LoVo (cell line): ENCODE measurements around the gene ADAMTS20.

Experiments used
- DNase-seq: peaks from one replicate; pipeline ENCODE4 v3.0.0-alpha.2; 2016; ENCODE audit warnings: low spot score

Gene ADAMTS20

DNA sequence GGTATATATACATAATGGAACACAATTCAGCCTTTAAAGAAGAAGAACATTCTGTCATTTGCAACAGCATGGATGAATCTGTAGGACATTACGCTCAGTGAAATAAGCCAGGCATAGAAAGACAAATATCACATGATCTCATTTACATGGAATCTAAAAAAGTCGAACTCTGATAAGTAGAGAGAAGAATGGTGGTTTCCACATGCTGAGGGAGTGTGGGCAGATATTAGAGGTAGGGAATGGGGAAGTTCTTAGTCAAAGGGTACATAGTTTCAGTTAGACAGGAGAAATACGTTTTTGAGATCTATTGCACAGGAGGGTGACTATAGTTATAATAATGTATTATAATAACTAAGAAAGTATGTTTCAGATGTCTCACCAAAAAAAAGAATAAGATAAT lies 71.4 kb downstream of the ADAMTS20 start:
- DNase-seq, result no peak

DNA sequence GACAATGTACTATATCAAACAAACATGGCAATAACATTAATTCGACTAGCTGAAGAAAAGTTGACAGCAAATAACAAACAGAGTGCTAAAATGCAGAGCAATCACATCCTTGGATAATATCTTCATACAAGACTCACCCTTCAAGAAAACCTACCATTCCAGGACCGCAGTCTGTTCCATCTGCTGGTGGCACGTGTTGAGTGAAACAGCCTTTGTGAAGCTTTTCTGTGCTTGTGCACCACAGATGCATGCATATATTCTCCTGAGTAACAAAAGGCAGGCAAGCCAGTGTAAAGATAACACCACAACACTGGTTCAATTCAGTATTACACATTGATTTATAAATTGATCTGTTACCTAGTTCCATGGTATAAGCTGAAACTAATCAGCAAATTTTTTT lies 89.3 kb downstream of the ADAMTS20 start:
- no peak for DNase-seq

DNA sequence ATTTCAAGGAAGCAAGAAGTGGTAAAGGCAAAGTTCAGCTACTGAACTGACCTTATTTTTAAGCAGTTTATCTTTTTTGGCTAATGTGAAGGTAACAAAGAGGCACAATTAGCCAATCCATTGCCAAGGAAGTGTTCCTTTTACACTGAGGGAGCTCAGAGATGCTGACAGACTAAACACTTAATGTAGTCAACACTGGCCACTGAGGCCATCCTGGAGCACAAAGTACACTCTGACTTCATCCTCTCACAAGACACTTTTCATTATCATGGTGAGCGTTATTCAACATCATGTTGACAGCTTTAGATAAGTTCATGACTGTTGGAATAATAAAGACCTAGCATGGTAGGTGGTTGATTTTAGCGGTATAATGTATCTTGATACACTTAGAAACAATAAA lies 89.9 kb downstream of the ADAMTS20 start:
- no peak for DNase-seq

DNA sequence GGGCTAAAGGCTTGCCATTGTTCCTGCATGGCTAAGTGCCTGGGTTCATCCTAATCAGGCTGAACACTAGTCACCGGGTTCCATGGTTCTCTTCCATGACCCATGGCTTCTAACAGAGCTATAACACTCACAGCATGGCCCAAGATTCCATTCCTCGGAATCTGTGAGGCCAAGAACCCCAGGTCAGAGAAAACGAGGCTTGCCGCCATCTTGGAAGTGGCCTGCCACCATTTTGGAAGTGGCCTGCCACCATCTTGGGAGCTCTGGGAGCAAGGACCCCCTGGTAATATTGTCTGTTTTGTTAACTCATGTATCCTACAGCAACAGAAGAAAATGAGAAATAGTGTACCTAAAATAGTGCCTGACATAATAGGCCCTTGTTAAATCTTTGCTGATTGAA lies 92.7 kb downstream of the ADAMTS20 start:
- no peak for DNase-seq

DNA sequence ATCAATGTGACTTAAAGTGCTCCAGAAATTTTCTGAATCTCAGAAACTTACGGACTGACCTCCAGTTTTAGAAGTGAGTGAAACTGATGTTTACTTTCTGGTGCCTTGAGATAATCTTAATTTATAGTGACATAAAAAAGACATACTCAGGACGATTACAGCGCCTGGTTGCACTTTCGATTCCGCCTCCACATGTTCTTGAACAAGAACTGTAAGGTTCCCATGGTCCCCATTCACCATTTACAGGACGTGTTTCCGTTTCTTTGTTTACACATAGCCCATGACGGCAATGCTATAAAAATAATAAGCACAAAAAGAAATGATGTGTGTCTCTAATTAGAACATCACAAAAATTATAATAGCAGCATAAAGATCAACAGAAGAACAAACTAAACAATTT lies 98.2 kb downstream of the ADAMTS20 start:
- peak; percentile 46 for DNase-seq

DNA sequence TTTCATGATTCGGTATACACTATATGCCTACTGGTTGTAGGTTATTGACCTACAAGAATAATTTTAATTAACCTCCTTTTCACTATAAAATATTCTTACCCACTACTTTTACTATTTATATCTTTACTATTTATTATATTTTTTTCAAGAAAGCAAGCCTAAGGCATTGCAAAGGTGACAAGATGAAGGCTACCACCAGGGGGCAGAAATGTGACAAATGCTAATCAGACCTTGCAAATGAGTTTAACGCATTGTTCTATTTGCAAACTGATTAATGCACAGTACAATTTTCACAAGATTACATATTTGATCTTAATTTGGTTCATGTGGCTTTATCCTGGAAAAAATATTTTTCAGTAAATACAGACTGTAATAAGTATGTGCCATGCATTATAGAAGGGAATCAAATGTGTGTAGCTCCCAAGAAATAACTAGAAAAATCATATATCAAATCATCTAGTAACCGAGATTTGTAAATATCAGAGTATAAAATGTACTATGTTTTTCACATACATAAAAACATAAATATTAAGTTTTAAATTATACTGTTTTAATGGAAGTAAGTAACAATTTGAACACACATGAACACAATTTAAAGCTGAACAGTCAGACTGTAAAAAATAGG lies 107.0 kb downstream of the ADAMTS20 start:
- DNase-seq, result peak; percentile 67

DNA sequence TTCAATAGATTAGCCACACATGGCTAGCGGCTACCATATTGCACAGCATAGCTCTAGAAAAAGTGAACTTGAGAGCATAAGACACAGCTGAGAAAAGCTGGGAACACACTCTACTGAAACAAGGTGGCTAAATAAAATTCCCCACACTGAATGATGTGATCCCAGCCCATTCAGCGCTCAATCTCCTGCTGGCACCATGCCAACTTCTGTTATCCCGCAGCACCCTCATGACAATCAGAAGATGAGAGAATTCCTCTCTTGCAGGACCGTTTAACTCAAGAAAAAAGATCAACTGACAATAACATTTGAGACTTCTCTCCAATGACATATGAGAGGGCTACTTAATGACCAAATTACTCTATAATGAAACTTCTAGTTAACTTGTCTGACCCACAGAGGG lies 115.4 kb downstream of the ADAMTS20 start:
- no peak for DNase-seq

DNA sequence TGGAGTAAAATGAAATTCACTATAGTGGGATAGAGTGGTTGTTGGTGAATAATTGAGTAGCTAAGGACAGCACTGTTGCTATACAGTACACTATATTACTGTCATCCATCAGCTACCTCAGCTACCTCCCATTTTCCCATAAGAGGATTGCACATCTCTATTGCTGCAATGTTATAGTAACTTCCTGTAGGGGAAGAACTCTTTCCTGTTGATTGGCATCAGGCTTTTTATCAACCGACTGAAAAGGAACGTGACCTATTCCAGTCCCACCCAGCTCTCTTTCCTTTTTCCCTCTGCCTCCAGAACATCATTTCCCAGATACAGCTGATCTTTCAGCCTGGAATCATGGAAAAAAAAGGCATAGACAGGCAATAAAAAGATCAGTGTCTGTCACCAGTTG lies 117.4 kb downstream of the ADAMTS20 start:
- no peak for DNase-seq

DNA sequence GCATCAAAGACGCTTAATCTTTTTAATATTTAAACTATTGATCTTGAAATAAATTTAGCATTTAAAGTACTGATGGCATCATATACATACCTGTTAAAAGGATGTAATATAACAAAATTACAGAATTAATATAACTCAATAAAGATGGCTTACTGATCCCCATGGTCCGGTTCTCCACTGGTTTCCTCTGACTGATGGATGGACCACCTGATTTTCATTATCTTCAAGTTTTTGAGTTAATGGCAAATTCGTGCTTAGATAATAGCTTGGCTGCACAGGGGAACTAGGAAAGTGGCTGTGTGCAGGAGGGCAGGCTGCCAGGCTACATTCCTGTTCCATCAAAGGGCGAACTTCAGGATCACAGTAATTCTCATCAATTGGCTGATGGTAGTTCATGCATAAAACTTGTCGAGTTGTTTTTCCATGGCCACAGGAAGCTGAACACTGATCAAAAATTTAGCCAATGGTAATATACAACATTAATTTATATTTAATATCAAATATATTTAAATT lies 123.9 kb downstream of the ADAMTS20 start:
- DNase-seq, result no peak

DNA sequence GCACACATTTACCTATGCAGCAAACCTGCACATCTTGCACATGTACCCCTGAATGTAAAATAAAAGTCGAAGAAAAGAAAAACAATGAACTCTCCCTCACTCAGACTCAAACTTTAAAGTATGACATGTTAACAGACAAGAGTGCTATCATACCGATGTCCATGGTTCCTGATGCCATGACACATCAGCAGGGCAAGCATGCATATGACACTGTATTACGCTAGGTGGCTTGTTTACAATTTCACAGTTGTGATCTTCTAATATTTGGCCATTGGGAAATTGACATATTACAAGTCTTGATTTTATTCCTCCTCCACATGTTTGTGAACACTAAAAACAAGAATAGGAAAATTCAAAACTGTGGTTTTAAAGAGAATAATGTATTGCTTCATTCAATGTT lies 126.6 kb downstream of the ADAMTS20 start:
- no peak for DNase-seq

DNA sequence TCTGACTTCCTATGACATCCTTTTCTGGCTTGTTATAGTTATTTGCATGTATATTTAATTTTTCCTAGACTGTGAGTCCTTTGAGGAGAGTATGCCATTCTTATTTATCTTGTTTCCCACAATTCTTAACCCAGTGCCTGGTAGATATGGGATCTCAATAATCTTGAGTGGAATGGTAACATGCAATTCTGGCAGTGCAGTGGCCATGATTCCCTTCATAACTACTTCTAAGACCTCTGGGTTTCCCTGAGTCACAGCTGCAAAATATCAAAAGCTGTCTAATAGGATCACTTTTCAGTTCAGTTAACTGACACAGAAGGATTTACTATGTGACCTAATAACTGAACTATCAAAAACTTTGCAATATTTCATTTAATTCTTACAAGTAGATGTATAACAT lies 135.0 kb downstream of the ADAMTS20 start:
- DNase-seq, result no peak

DNA sequence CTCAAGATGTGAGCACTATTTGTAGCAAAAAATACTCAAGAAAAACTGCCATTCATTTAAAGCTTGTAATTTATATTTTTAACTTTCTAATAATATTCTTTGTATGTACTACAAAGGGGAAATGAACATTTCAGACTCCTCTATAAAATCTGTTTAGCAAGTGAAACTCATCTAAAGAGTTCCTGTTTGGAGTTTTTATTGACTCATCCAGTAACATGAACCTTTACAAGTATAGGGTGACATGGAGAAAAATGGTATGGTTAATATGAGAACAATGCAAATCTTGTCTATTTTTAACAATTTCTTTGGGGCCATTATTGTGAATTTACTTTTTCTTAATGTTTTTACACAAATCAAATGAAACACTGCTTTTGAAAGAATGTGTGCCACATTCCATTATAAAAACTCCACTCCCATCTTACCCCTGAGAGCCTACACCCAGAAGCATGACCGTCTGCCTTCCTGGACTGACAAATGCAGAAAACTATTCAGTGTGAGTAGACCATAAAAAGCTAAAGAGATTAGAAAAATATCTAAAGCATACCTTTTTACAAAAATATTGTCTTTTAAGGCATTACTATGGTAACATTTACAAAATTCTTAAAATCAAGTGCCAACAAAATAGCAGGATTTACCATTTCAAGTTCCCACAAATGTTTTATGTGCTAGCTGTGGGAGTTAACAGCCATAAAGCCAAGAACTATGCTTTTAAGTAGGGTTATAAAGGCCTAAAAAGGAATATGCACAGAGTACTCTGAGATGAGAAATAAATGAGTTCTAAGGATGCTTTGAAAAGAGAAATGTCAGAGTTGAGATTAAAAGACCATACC lies 144.0 kb downstream of the ADAMTS20 start:
- DNase-seq, result no peak

GRCh38 chr12:43406801-43407200 lies 145.2 kb downstream of the ADAMTS20 start:
- DNase-seq, result no peak

DNA sequence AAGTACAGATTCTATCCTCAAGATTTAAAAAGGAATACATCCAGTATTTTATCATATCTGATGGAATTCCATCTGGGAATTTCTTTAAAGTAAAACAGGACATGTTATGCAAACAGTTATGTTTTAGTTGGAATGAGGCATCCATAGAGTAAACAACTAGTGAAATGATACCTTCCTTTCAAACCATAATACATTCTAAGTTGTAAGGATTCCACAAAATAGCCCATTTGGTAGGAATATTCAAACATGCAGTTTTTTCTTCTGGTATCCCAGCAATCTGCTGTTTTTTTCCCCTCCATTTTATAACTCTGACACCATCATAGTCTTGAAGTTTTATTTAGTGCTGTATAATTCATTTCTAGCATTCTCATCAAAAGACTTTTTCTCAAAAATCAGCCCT lies 149.6 kb downstream of the ADAMTS20 start:
- no peak for DNase-seq

GRCh38 chr12:43401096-43401495 lies 150.9 kb downstream of the ADAMTS20 start:
- no peak for DNase-seq

DNA sequence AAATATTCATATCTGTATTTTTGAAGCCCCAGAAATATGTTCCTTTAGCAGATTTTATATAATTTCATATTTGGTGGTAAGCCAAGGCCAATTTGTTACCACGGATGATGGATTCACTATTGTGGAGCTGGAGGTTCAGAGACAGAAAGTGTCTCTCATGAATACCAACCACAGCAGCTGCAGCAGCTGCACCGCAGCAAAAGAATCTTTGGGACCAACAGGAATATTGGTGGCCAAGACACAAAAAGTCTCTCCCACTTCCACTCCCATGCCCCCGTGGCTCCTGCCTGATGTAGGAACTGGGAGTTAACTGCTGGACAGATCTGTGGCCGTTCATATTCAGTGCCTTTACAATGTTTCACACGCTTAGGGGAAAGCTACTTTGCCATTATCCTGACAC lies 155.3 kb downstream of the ADAMTS20 start:
- no peak for DNase-seq

- no peak for DNase-seq
Observed at GRCh38 chr12:43392116-43392515, 159.9 kb downstream of the ADAMTS20 start.

GRCh38 chr12:43381879-43382278 lies 170.1 kb downstream of the ADAMTS20 start:
- DNase-seq, result no peak

DNA sequence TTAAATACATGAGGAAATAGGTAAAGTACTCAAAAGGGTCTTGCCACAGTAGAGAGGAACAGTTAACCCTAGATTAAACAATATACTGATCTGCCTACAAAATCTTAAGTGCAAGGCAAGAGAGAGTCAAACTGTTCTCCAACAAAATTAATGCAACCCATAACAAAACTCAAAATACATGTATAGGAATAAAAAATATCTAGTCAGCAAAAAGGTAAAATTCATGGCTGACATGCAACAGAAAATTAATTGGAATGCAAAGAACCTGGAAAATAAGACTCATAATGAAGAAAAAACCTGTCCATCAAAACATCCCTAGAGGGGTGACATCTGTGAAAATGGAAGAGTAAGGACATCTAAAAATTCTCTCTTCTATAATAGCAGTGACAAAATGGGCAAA lies 173.6 kb downstream of the ADAMTS20 start:
- DNase-seq, result no peak

- DNase-seq, result peak; percentile 26
Observed at GRCh38 chr12:43370263-43370662, 181.7 kb downstream of the ADAMTS20 start.

GRCh38 chr12:43362910-43363694 lies 188.9 kb downstream of the ADAMTS20 start:
- no peak for DNase-seq

DNA sequence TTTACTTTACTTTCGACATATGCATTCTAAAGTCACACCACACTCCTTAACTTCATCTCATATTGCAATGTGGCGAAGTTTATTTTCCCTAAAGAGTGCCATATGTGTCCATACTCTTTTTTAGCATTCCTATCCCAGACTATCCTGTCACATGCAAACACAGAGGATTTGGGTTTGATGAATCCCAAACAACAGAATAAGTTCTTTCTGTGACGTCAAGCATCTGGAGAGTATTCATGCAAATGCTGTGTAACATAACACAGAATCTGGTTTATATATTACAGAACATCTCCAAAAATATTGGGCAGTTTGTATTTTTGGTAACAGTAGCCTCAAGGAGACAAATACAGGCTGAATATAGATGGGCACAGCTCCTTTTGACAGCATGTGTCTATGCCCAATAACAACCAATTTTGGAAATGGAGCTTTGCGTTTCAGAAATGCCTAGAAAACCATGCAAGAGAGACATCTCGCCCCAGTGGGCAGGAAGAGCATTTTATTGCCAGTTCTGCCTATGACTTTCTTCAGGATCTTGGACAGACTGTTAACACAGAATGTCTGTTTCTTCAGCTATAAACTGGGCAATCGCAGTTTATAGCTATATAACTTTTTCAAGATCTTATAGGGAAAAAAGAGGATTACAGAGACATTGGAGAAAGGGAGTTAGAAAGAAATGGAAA lies 190.8 kb downstream of the ADAMTS20 start:
- DNase-seq, result no peak
